ENCODE results near the gene BLNK. TPM values are rescaled to one million over a fixed set of nuclear protein-coding genes. Genes with fewer than 3 reads are reported as not detected.

BLNK gene
- total RNA-seq, 2 donors from 2014 or later = 13.5 to 55.4 TPM

DNA sequence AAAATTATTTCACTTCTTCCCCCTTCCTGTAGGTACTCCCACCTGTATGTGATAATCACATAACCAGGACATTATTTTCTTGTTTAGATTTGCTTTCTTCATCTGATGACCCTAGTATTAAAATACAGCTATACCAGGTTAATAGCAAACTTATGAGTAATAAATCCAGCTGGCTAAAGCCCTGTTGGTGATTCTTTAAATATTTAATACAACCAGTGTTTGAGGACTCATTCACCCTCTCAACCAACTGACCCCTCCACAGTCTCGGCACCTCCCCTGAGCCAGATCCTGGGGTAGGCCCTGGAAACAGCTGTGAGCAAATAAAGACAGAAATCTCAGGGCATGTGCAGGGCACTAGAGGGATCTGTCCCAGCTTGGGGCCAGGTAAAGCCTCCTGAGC is 58.5 kb downstream of the BLNK start:
- Histone ChIP-seq H3K4me1 (no peaks in the 10 kb centered on the region), H3K27me3 (no peaks in the 10 kb centered on the region), H3K4me3 (no peak overlapping the region), H3K27ac (no peak overlapping the region), H3K9me3 (no peaks in the 10 kb centered on the region), H3K36me3 (replicated peaks in 1 of 2; ENCODE audit: insufficient read depth in 1 of 2, low read depth in 2 of 2) (peaks cover 7 to 12% of the 10 kb centered on the region in 2 donors)
- no peak for DNase-seq
- no peak for ATAC-seq
- WGBS, 2 donors = 94 to 100% methylated on average over 1 of the region's 1 CpG
- no peak for TF ChIP-seq POLR2A (IDR thresholded peaks at IDR 0.05)
- TF ChIP-seq, protein P1, sequence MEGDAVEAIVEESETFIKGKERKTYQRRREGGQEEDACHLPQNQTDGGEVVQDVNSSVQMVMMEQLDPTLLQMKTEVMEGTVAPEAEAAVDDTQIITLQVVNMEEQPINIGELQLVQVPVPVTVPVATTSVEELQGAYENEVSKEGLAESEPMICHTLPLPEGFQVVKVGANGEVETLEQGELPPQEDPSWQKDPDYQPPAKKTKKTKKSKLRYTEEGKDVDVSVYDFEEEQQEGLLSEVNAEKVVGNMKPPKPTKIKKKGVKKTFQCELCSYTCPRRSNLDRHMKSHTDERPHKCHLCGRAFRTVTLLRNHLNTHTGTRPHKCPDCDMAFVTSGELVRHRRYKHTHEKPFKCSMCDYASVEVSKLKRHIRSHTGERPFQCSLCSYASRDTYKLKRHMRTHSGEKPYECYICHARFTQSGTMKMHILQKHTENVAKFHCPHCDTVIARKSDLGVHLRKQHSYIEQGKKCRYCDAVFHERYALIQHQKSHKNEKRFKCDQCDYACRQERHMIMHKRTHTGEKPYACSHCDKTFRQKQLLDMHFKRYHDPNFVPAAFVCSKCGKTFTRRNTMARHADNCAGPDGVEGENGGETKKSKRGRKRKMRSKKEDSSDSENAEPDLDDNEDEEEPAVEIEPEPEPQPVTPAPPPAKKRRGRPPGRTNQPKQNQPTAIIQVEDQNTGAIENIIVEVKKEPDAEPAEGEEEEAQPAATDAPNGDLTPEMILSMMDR (IDR thresholded peaks at IDR 0.05) = no peak
- intact Hi-C loops (cut with DNase I) = no loop called here

DNA sequence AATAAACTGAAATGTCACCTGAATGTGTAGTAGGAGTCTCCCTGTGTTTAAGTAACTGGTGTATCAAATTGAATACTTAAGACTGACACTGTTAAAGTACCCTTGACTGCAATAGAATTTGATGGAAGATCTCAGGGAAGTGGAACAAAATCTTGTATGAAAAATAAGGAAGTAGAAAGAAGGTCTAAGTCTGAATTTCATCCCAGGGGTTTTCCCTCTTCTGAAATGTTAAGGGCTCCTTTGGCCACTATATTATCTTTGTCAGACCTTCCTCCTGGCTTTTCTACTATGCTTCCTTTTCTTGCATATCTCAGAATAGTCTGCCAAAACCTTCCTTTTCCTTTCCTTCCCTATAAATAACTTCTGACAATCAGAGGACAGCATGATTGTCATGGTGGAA is 59.6 kb downstream of the BLNK start:
- no peak for DNase-seq
- Histone ChIP-seq H3K4me1 (no peaks in the 10 kb centered on the region), H3K9me3 (no peaks in the 10 kb centered on the region), H3K27me3 (no peaks in the 10 kb centered on the region), H3K36me3 (replicated peaks in 1 of 2; ENCODE audit: insufficient read depth in 1 of 2, low read depth in 2 of 2) (peaks cover 7 to 13% of the 10 kb centered on the region in 2 donors), H3K27ac (no peak overlapping the region), H3K4me3 (no peak overlapping the region)
- no peak for TF ChIP-seq POLR2A (IDR thresholded peaks at IDR 0.05)
- TF ChIP-seq, protein P1 (IDR thresholded peaks at IDR 0.05) = no peak
- ATAC-seq = no peak
- intact Hi-C loops (cut with DNase I) = no loop called here

DNA sequence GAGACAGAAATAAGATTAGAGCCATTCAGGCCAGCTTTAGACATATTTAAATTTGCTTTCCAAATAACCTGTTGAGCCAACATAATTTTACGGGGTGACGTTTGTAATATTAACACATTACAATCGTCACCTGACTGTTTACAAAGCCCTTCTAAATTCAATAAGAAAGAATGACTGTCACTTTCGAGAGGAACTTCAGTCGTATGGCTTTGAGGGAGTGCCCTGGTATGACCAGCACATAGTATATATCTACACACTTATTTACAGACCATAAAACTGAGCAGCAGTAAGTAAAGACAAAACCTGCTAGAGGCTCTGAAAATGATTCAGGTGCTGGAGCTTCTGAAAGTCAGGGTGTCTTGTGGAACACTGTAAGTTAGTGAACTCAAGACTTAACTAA is 62.4 kb downstream of the BLNK start:
- intact Hi-C loops (cut with DNase I) = no loop called here
- Histone ChIP-seq H3K27ac (no peak overlapping the region), H3K36me3 (replicated peaks in 1 of 2; ENCODE audit: insufficient read depth in 1 of 2, low read depth in 2 of 2) (peaks cover 0 to 11% of the 10 kb centered on the region in 2 donors), H3K4me3 (no peak overlapping the region), H3K27me3 (no peaks in the 10 kb centered on the region), H3K4me1 (no peaks in the 10 kb centered on the region), H3K9me3 (no peaks in the 10 kb centered on the region)
- no peak for ATAC-seq
- 66 to 68% methylated on average over 5 of the region's 5 CpGs for WGBS, 2 donors
- no peak for DNase-seq
- no peak for TF ChIP-seq POLR2A (IDR thresholded peaks at IDR 0.05)
- TF ChIP-seq, protein P1 (IDR thresholded peaks at IDR 0.05) = no peak

DNA sequence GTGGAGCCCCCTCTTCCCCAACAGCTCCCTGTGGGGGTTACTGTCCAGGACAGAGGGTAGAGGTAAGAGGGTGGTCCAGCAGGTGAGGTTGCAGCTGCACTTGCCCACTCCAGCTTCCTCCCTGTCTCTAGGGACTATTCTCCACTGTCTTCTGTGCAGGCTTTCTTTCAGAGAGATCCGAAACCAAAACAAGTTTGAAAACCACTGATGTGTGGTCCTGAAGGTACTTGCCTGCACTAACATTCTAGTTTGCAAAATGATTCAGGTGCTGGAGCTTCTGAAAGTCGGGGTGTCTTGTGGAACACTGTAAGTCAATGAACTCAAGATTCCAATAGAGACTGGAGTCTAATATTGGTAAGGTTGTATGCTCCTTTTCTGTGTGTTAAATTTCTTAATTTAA is 63.1 kb downstream of the BLNK start:
- peaks cover 0 to 10% of the 10 kb centered on the region in 2 donors for H3K36me3 ChIP-seq (replicated peaks in 1 of 2; ENCODE audit: insufficient read depth in 1 of 2, low read depth in 2 of 2)
- no peaks in the 10 kb centered on the region for H3K9me3 ChIP-seq
- DNase-seq (no peak), ATAC-seq (no peak)
- no peaks in the 10 kb centered on the region for H3K4me1 ChIP-seq
- 80 to 91% methylated on average over 2 of the region's 2 CpGs for WGBS, 2 donors
- H3K27ac ChIP-seq = no peak overlapping the region
- no peak overlapping the region for H3K4me3 ChIP-seq
- no peak for TF ChIP-seq POLR2A (IDR thresholded peaks at IDR 0.05)
- TF ChIP-seq, protein P1 (IDR thresholded peaks at IDR 0.05) = no peak
- H3K27me3 ChIP-seq = no peaks in the 10 kb centered on the region
- intact Hi-C loops (cut with DNase I) = no loop called here

DNA sequence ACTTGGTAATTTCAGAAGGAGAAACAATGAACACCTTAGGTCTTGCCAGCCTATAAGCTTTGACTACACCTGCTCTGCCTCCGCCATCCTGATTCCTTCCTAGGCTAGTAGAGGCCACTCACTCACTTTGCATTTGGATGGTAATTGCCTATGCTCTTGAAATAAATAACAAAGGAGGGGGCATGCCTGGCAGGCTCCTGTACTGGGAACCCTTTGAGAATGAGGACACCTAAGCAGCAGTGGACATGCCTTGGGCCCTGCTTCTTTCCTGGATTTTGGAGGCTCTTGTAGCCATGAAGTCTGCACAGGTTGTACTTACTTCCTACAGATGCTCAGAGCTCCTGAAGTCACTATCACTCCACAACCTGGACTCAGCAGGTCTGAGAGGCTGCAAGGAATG is 65.8 kb downstream of the BLNK start:
- no peak for TF ChIP-seq POLR2A (IDR thresholded peaks at IDR 0.05)
- TF ChIP-seq, protein P1 (IDR thresholded peaks at IDR 0.05) = no peak
- Histone ChIP-seq H3K36me3 (replicated peaks in 1 of 2; ENCODE audit: insufficient read depth in 1 of 2, low read depth in 2 of 2) (peaks cover 0 to 12% of the 10 kb centered on the region in 2 donors), H3K27ac (no peak overlapping the region), H3K4me3 (no peak overlapping the region), H3K27me3 (no peaks in the 10 kb centered on the region), H3K4me1 (no peaks in the 10 kb centered on the region), H3K9me3 (no peaks in the 10 kb centered on the region)
- ATAC-seq (no peak), DNase-seq (no peak)
- intact Hi-C loops (cut with DNase I) = no loop called here
- 94 to 100% methylated on average over 1 of the region's 1 CpG for WGBS, 2 donors

All from body of pancreas (tissue), 4 donors.